IMR-90 (cell line): ENCODE measurements around the gene GRB10. TPM values are rescaled to one million over a fixed set of nuclear protein-coding genes. Genes with fewer than 3 reads are reported as not detected.

ENCODE experiments used
- ATAC-seq: fragments of 200-7000 bp; cut with Tn5 transposase; 2 replicates; pipeline ENCODE4 v1.9.1; 2020; ENCODE audit warnings: low read depth, mild to moderate bottlenecking, moderate library complexity
- BruUV-seq: library from RNA; stranded (reverse); fragments of 400-500 nt; replicated peaks from 2 replicates; lab custom pipeline; 2021; lab: Mats Ljungman, UMichigan
- CTCF ChIA-PET: fragments of 300-600 bp; formaldehyde crosslinking; extraction: SDS; loops from one replicate; lab custom pipeline; 2021; ENCODE audit warnings: antibody characterized with exemption; lab: Yijun Ruan, JAX
- POLR2A ChIA-PET: fragments of 300-600 bp; sonication (Branson Sonifier 250); formaldehyde crosslinking; loops from one replicate; lab custom pipeline; 2022; ENCODE audit warnings: antibody characterized with exemption; ENCODE audit not compliant: unreplicated experiment; lab: Charles Lee
- DNase-seq: peaks from one replicate; pipeline ENCODE4 v3.0.0; 2013
- H2AFZ ChIP-seq: replicated peaks from 2 replicates; pipeline ENCODE3; 2013; ENCODE audit warnings: low read length, mild to moderate bottlenecking; ENCODE audit not compliant: poor library complexity
- H2AK5ac ChIP-seq: 2 replicates; pipeline ENCODE4 v1.6.1; 2013; ENCODE audit warnings: low read depth, low read length, inconsistent platforms
- H2AK9ac ChIP-seq: replicated peaks from 2 replicates; pipeline ENCODE3; 2013; ENCODE audit warnings: mild to moderate bottlenecking, low read depth, low read length, moderate library complexity; ENCODE audit not compliant: poor library complexity
- H2BK120ac ChIP-seq: 2 replicates; pipeline ENCODE4 v1.6.1; 2013; ENCODE audit warnings: low read depth, low read length, inconsistent platforms
- H2BK15ac ChIP-seq: 3 replicates; pipeline ENCODE4 v1.6.1; 2013; ENCODE audit warnings: low read depth, low read length, inconsistent platforms
- H2BK20ac ChIP-seq: 2 replicates; pipeline ENCODE4 v1.6.1; 2013; ENCODE audit warnings: low read depth, mild to moderate bottlenecking, inconsistent platforms, low read length, moderate library complexity
- H2BK5ac ChIP-seq: 2 replicates; pipeline ENCODE4 v1.6.1; 2013; ENCODE audit warnings: mild to moderate bottlenecking, low read depth, low read length, inconsistent platforms; ENCODE audit not compliant: poor library complexity, severe bottlenecking
- H3K14ac ChIP-seq: replicated peaks from 2 replicates; pipeline ENCODE4 v1.6.1; 2013; ENCODE audit warnings: low read depth, low read length, inconsistent platforms
- H3K18ac ChIP-seq: 2 replicates; pipeline ENCODE4 v1.6.1; 2013; ENCODE audit warnings: low read depth, low read length, control low read depth
- H3K23ac ChIP-seq: 2 replicates; pipeline ENCODE4 v1.6.1; 2013; ENCODE audit warnings: low read depth, low read length, inconsistent platforms
- H3K27ac ChIP-seq: 2 replicates; pipeline ENCODE4 v1.5.1; 2013; ENCODE audit warnings: mild to moderate bottlenecking, control low read depth, low read length; ENCODE audit not compliant: insufficient read depth
- H3K27me3 ChIP-seq: 2 replicates; pipeline ENCODE4 v1.6.1; 2013; ENCODE audit warnings: low read length; ENCODE audit not compliant: control insufficient read depth, insufficient read depth
- H3K36me3 ChIP-seq: 2 replicates; pipeline ENCODE4 v1.6.1; 2013; ENCODE audit warnings: low read length, mixed read lengths; ENCODE audit not compliant: control insufficient read depth, insufficient read depth
- H3K4ac ChIP-seq: 2 replicates; pipeline ENCODE4 v1.6.1; 2013; ENCODE audit warnings: low read depth, low read length, inconsistent platforms
- H3K4me1 ChIP-seq: 2 replicates; pipeline ENCODE4 v1.6.1; 2013; ENCODE audit warnings: low read length, mixed read lengths; ENCODE audit not compliant: control insufficient read depth, insufficient read depth
- H3K4me2 ChIP-seq: 2 replicates; pipeline ENCODE4 v1.6.1; 2013; ENCODE audit warnings: low read depth, mild to moderate bottlenecking, control low read depth, low read length, moderate library complexity
- H3K4me3 ChIP-seq: 2 replicates; pipeline ENCODE4 v1.5.1; 2013; ENCODE audit warnings: low read depth, mild to moderate bottlenecking, control low read depth, low read length, moderate library complexity; ENCODE audit not compliant: insufficient read depth
- H3K56ac ChIP-seq: 2 replicates; pipeline ENCODE4 v1.6.1; 2013; ENCODE audit warnings: low read length, inconsistent platforms; ENCODE audit not compliant: insufficient read depth; ENCODE audit errors: extremely low read depth
- H3K79me1 ChIP-seq, 2 experiments: 2 replicates each; pipeline ENCODE4 v1.6.1; 2013; ENCODE audit warnings: low read length in 2 of 2, inconsistent platforms in 1 of 2, low read depth in 1 of 2
- H3K9ac ChIP-seq: 2 replicates; pipeline ENCODE4 v1.6.1; 2013; ENCODE audit warnings: low read depth, low read length, control low read depth
- H3K9me1 ChIP-seq: 2 replicates; pipeline ENCODE4 v1.6.1; 2013; ENCODE audit warnings: low read length, inconsistent platforms; ENCODE audit not compliant: insufficient read depth
- H3K9me3 ChIP-seq: 2 replicates; pipeline ENCODE4 v1.6.1; 2013; ENCODE audit warnings: low read length; ENCODE audit not compliant: control insufficient read depth, insufficient read depth
- H4K20me1 ChIP-seq: 2 replicates; pipeline ENCODE4 v1.6.1; 2013; ENCODE audit warnings: low read length, inconsistent platforms; ENCODE audit not compliant: insufficient read depth
- H4K5ac ChIP-seq: 2 replicates; pipeline ENCODE4 v1.6.1; 2013; ENCODE audit warnings: mild to moderate bottlenecking, low read depth, low read length, control low read depth
- H4K8ac ChIP-seq, 2 experiments: 2 replicates each; pipeline ENCODE4 v1.6.1; 2013; ENCODE audit warnings: low read depth in 2 of 2, low read length in 2 of 2, control low read depth in 1 of 2, inconsistent platforms in 1 of 2
- H4K91ac ChIP-seq: 2 replicates; pipeline ENCODE4 v1.6.1; 2013; ENCODE audit warnings: low read depth, low read length, inconsistent platforms; ENCODE audit not compliant: insufficient read depth
- BHLHE40 ChIP-seq: fragments of 150-350 bp; IDR thresholded peaks from 2 replicates; pipeline ENCODE4 v1.6.1; 2016; ENCODE audit warnings: mild to moderate bottlenecking, low read depth, low read length
- CEBPB ChIP-seq: IDR thresholded peaks from 2 replicates; pipeline ENCODE4 v1.6.1; 2012; ENCODE audit warnings: low read depth, low read length, improper control_type of control experiment
- CHD1 ChIP-seq: IDR thresholded peaks from 2 replicates; pipeline ENCODE4 v1.6.1; 2012; ENCODE audit warnings: low read depth, low read length, improper control_type of control experiment
- FOS ChIP-seq: fragments of 150-350 bp; IDR thresholded peaks from 2 replicates; pipeline ENCODE4 v1.6.1; 2016; ENCODE audit warnings: low read depth, low read length
- MAFK ChIP-seq: IDR thresholded peaks from 2 replicates; pipeline ENCODE4 v1.6.1; 2012; ENCODE audit warnings: low read depth, low read length, improper control_type of control experiment
- MAZ ChIP-seq: IDR thresholded peaks from 2 replicates; pipeline ENCODE4 v1.6.1; 2012; ENCODE audit warnings: low read depth, mild to moderate bottlenecking, low read length, improper control_type of control experiment, moderate library complexity, borderline replicate concordance
- MXI1 ChIP-seq: IDR thresholded peaks from 2 replicates; pipeline ENCODE4 v1.6.1; 2012; ENCODE audit warnings: low read depth, mild to moderate bottlenecking, low read length, moderate library complexity, borderline replicate concordance
- NFE2L2 ChIP-seq: fragments of 150-350 bp; IDR thresholded peaks from 2 replicates; pipeline ENCODE4 v1.6.1; 2016; ENCODE audit warnings: low read depth, mild to moderate bottlenecking, low read length
- POLR2A ChIP-seq: IDR thresholded peaks from 2 replicates; pipeline ENCODE4 v1.6.1; 2012; ENCODE audit warnings: mild to moderate bottlenecking, low read depth, low read length
- RAD21 ChIP-seq: IDR thresholded peaks from 2 replicates; pipeline ENCODE4 v1.6.1; 2012; ENCODE audit warnings: low read length, improper control_type of control experiment
- RCOR1 ChIP-seq: IDR thresholded peaks from 2 replicates; pipeline ENCODE4 v1.6.1; 2012; ENCODE audit warnings: mild to moderate bottlenecking, low read length, improper control_type of control experiment; ENCODE audit not compliant: insufficient replicate concordance
- RFX5 ChIP-seq: IDR thresholded peaks from 2 replicates; pipeline ENCODE4 v1.8.0; 2012; ENCODE audit warnings: low read depth, mild to moderate bottlenecking, low read length, moderate library complexity
- SMC3 ChIP-seq: fragments of 150-350 bp; IDR thresholded peaks from 2 replicates; pipeline ENCODE4 v1.6.1; 2016; ENCODE audit warnings: low read depth, mild to moderate bottlenecking, antibody characterized with exemption, low read length, moderate library complexity
- WGBS, 2 experiments: methylation state at CpG; one replicate each; pipeline versions ENCODE4 v1.1.5 to v1.1.7; 2013; ENCODE audit warnings: missing lambda C conversion rate in 2 of 2; ENCODE audit not compliant: insufficient read length in 1 of 2; ENCODE audit errors: extremely low coverage in 2 of 2; 5-methylcytosine and 5-hydroxymethylcytosine counted together
- dilution Hi-C: fragments of 300-500 bp; cut with HindIII; formaldehyde crosslinking; loops from one replicate; pipeline ENCODE4 v1.14.3; 2018; ENCODE audit warnings: low sequenced_read_pairs; ENCODE audit not compliant: unreplicated experiment
- in situ Hi-C: fragments of 300-500 bp; cut with MboI; formaldehyde crosslinking; loops from 3 replicates; pipeline ENCODE4 v1.14.3; 2019; ENCODE audit warnings: low sequenced_read_pairs, inconsistent platforms, mixed read lengths
- intact Hi-C: fragments of 100-400 bp; cut with micrococcal nuclease; formaldehyde crosslinking; loops from 2 replicates; pipeline ENCODE4 v1.10.0; 2022
- polyA plus RNA-seq, 3 experiments: library from polyadenylated mRNA; depleted of rRNA; stranded (reverse); fragments of >200 nt; gene quantifications; 2 replicates each; pipeline ENCODE4 v1.2.3, GENCODE V29; 2012; ENCODE audit warnings: low replicate concordance in 1 of 3
- total RNA-seq: library from RNA; depleted of rRNA; stranded (reverse); fragments of >200 nt; gene quantifications from 2 replicates; pipeline ENCODE4 v1.2.3, GENCODE V29; 2012
- TF ChIP-seq, protein P1 (sequence below): fragments of 150-350 bp; IDR thresholded peaks from 2 replicates; pipeline ENCODE4 v1.6.1; 2017; ENCODE audit warnings: mild to moderate bottlenecking, antibody characterized with exemption, low read length, low read depth
- TF ChIP-seq, protein P2 (sequence below): conservative IDR thresholded peaks from 2 replicates; pipeline ENCODE4 v1.5.1; 2012; ENCODE audit warnings: mild to moderate bottlenecking, low read depth, low read length, improper control_type of control experiment
- TF ChIP-seq, protein P3 (sequence below): fragments of 150-350 bp; IDR thresholded peaks from 2 replicates; pipeline ENCODE4 v1.6.1; 2016; ENCODE audit warnings: low read depth, mild to moderate bottlenecking, low read length, moderate library complexity, borderline replicate concordance

The GRB10 gene
- total and polyA plus RNA-seq, 2 of the 4 experiments (the other 2 are of a cell fraction), result 6.3 to 15.1 TPM

DNA sequence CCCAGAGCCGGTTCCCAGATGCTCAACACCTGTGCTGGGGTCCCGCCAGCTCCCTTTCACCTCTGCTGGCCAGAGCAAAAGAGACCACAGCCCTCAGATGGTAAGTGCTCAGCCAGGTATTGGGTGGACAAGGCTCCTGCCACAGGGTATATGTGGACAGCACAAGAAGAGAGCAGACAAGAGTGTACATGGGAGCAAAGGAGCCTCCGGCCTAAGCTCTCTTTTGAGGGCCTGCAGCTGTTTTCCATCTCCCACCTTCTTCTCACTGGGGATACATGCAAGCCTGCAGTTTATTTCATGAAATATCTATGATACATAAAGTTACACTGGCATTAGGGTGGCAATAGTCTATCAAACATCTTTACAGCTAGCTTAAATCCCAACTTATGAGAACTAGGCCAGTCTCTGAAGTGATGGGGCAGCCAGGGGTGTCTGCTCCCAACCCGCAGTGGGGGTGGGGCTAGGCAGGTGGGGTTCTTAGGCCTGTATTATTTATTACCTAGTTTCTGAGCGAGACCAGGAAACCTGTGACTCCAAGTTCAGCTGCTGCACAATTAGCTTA is 167.1 kb downstream of the GRB10 start:
- no peaks in the 10 kb centered on the region for H3K4me1 ChIP-seq

More for the DNA sequence above, 167.1 kb downstream of the GRB10 start:
- Histone ChIP-seq H3K4me2 (no peak overlapping the region), H3K23ac (no peak overlapping the region), H4K91ac (no peak overlapping the region), H4K8ac (no peak overlapping the region), H3K27me3 (no peaks in the 10 kb centered on the region), H3K56ac (no peak overlapping the region), H2BK120ac (no peak overlapping the region), H2BK15ac (no peak overlapping the region), H3K9me3 (no peaks in the 10 kb centered on the region), H3K14ac (no peak overlapping the region), H4K20me1 (no peaks in the 10 kb centered on the region), H3K36me3 (peaks cover 27% of the 10 kb centered on the region), H2BK20ac (no peak overlapping the region), H4K5ac (no peak overlapping the region), H3K9ac (no peak overlapping the region), H3K9me1 (peaks cover 4% of the 10 kb centered on the region; the same call in 1 of the 2 replicates), H3K4me3 (no peak overlapping the region), H3K4ac (no peak overlapping the region), H2AK9ac (no peak overlapping the region), H3K27ac (no peak overlapping the region), H2BK5ac (no peak overlapping the region), H2AK5ac (no peak overlapping the region), H3K18ac (no peak overlapping the region), H3K79me1 (peaks cover 0 to 4% of the 10 kb centered on the region in 2 experiments; a peak in 1 of 4 replicates), H2AFZ (no peak overlapping the region)
- BruUV-seq, result no TSS peak
- intact Hi-C loops (no loop called here), dilution Hi-C loops (no loop called here), in situ Hi-C loops (no loop called here)
- no CpG with 5 or more reads among the region's 5 CpGs for WGBS, 2 experiments
- no peak for ATAC-seq
- TF ChIP-seq NFE2L2 (no peak), MAFK (no peak), SMC3 (no peak), FOS (no peak), RFX5 (no peak), RCOR1 (no peak), BHLHE40 (no peak), CHD1 (no peak), RAD21 (no peak), MAZ (no peak), POLR2A (no peak), MXI1 (no peak), CEBPB (no peak)
- TF ChIP-seq, protein P1, sequence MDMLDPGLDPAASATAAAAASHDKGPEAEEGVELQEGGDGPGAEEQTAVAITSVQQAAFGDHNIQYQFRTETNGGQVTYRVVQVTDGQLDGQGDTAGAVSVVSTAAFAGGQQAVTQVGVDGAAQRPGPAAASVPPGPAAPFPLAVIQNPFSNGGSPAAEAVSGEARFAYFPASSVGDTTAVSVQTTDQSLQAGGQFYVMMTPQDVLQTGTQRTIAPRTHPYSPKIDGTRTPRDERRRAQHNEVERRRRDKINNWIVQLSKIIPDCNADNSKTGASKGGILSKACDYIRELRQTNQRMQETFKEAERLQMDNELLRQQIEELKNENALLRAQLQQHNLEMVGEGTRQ, result no peak
- TF ChIP-seq, protein P2, sequence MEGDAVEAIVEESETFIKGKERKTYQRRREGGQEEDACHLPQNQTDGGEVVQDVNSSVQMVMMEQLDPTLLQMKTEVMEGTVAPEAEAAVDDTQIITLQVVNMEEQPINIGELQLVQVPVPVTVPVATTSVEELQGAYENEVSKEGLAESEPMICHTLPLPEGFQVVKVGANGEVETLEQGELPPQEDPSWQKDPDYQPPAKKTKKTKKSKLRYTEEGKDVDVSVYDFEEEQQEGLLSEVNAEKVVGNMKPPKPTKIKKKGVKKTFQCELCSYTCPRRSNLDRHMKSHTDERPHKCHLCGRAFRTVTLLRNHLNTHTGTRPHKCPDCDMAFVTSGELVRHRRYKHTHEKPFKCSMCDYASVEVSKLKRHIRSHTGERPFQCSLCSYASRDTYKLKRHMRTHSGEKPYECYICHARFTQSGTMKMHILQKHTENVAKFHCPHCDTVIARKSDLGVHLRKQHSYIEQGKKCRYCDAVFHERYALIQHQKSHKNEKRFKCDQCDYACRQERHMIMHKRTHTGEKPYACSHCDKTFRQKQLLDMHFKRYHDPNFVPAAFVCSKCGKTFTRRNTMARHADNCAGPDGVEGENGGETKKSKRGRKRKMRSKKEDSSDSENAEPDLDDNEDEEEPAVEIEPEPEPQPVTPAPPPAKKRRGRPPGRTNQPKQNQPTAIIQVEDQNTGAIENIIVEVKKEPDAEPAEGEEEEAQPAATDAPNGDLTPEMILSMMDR, result no peak
- TF ChIP-seq, protein P3, sequence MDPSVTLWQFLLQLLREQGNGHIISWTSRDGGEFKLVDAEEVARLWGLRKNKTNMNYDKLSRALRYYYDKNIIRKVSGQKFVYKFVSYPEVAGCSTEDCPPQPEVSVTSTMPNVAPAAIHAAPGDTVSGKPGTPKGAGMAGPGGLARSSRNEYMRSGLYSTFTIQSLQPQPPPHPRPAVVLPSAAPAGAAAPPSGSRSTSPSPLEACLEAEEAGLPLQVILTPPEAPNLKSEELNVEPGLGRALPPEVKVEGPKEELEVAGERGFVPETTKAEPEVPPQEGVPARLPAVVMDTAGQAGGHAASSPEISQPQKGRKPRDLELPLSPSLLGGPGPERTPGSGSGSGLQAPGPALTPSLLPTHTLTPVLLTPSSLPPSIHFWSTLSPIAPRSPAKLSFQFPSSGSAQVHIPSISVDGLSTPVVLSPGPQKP, result no peak
- ChIA-PET CTCF (interaction anchor here (0.6 to 1.4 kb wide), 2 partner anchors 525 to 545 kb away, joined by 3 to 4 read pairs; no protein-coding TSS in a partner anchor), POLR2A (no interaction called here)
- no peak for DNase-seq
